Activated T-helper 1 cell treated with anti-CD3 and anti-CD28 coated beads, Interleukin-12 subunit alpha, Interleukin-12 subunit beta, Interleukin-2, Interleukin-4 antibody, amounts not matched to agents 30 ng/mL and 10 ng/mL and 1 ng/mL, durations not matched to agents 14 hours and 24 hours and 36 hours (primary cell): ENCODE results near the gene MAPKAPK2. TPM values are rescaled to one million over a fixed set of nuclear protein-coding genes. Genes with fewer than 3 reads are reported as not detected.
A peak's percentile ranks its signal among the peaks of the same experiment; 100 is the strongest.

Experiments used
- DNase-seq: peaks from one replicate; pipeline ENCODE4 v3.0.0; 2021; ENCODE audit warnings: low spot score
- H3K27ac Mint-ChIP-seq: one replicate; pipeline ENCODE4 v1.8.0; 2021; ENCODE audit warnings: mild to moderate bottlenecking, mixed read lengths
- H3K27me3 Mint-ChIP-seq: one replicate; pipeline ENCODE4 v1.8.0; 2022; ENCODE audit warnings: mild to moderate bottlenecking, moderate library complexity, mixed read lengths; ENCODE audit not compliant: insufficient read depth
- H3K36me3 Mint-ChIP-seq: one replicate; pipeline ENCODE4 v1.8.0; 2021; ENCODE audit warnings: low read depth, mixed read lengths
- H3K4me1 Mint-ChIP-seq: one replicate; pipeline ENCODE4 v1.8.0; 2021; ENCODE audit warnings: low read depth, mixed read lengths
- H3K4me3 Mint-ChIP-seq: one replicate; pipeline ENCODE4 v1.8.0; 2021; ENCODE audit warnings: mild to moderate bottlenecking, moderate library complexity, mixed read lengths
- H3K9me3 Mint-ChIP-seq: one replicate; pipeline ENCODE4 v1.8.0; 2021; ENCODE audit warnings: mixed read lengths
- intact Hi-C: fragments of 100-400 bp; cut with micrococcal nuclease; formaldehyde crosslinking; loops from one replicate; pipeline ENCODE4 v1.15.1; 2024
- total RNA-seq: library from RNA; stranded (reverse); gene quantifications from 2 replicates; pipeline ENCODE4 v1.2.3, GENCODE V29; 2022

Gene MAPKAPK2
- total RNA-seq, 1 donor from 2014 or later = 120 TPM

DNA sequence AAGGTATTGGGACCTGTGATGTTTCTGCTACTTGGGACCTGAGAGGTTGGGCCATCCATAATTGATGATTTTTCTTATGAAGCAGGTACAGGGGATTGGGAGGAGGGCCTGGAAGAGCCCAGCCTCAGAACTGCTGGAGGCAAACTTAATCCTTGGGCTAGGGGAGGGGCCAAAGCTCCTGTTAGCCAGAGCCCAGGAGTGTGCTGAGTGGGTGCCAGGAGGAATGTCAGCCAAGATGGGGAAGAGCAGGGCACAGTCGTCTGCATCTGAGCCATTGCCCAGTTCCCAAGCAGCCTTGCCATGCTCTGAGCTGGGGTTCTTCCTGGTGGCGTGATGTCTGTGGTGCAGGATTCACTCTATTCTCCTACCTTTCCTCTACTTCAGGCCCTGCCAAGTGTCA, 5.8 kb downstream of the MAPKAPK2 start:
- H3K27me3 Mint-ChIP-seq = no peaks in the 10 kb centered on the region
- no peaks in the 10 kb centered on the region for H3K9me3 Mint-ChIP-seq
- H3K4me3 Mint-ChIP-seq = no peak overlapping the region
- H3K4me1 Mint-ChIP-seq = peaks cover 63% of the 10 kb centered on the region
- peaks cover 19% of the 10 kb centered on the region for H3K36me3 Mint-ChIP-seq
- DNase-seq = no peak
- peak overlapping the region; percentile 21 for H3K27ac Mint-ChIP-seq
- intact Hi-C loops = no loop called here

- H3K27ac Mint-ChIP-seq = no peak overlapping the region
- intact Hi-C loops = no loop called here
- no peaks in the 10 kb centered on the region for H3K9me3 Mint-ChIP-seq
- H3K27me3 Mint-ChIP-seq = no peaks in the 10 kb centered on the region
- DNase-seq = no peak
- H3K4me3 Mint-ChIP-seq = no peak overlapping the region
- H3K4me1 Mint-ChIP-seq = peaks cover 68% of the 10 kb centered on the region
- H3K36me3 Mint-ChIP-seq = peaks cover 27% of the 10 kb centered on the region
These were observed 6.9 kb downstream of the MAPKAPK2 start for GRCh38 chr1:206691604-206692003.

DNA sequence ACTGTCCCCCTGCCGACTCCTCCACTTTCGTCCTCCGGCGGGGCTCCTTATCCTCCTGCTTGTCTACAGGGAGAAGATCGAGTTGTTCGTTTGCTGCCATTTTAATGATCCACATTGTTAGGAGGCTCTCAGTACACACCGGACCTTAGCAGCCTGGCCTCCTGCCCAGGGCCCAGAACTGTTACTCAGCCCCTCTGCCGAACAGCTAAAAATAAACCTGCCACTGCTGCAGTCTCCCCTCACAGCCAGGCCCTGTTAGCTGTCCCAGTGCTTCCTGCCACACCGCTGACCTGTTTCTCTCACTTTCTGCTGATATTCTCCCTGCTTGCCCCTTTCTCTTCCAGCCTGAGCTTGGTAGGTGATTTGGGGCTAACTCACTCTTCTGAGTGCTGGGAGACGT, 8.3 kb downstream of the MAPKAPK2 start:
- H3K27me3 Mint-ChIP-seq = no peaks in the 10 kb centered on the region
- intact Hi-C loops = no loop called here
- DNase-seq = no peak
- H3K4me3 Mint-ChIP-seq = no peak overlapping the region
- H3K9me3 Mint-ChIP-seq = no peaks in the 10 kb centered on the region
- H3K4me1 Mint-ChIP-seq = peaks cover 68% of the 10 kb centered on the region
- no peak overlapping the region for H3K27ac Mint-ChIP-seq
- H3K36me3 Mint-ChIP-seq = peaks cover 28% of the 10 kb centered on the region

- no peak overlapping the region for H3K27ac Mint-ChIP-seq
- H3K27me3 Mint-ChIP-seq = no peaks in the 10 kb centered on the region
These were observed 8.9 kb downstream of the MAPKAPK2 start for GRCh38 chr1:206693592-206693991.

DNA sequence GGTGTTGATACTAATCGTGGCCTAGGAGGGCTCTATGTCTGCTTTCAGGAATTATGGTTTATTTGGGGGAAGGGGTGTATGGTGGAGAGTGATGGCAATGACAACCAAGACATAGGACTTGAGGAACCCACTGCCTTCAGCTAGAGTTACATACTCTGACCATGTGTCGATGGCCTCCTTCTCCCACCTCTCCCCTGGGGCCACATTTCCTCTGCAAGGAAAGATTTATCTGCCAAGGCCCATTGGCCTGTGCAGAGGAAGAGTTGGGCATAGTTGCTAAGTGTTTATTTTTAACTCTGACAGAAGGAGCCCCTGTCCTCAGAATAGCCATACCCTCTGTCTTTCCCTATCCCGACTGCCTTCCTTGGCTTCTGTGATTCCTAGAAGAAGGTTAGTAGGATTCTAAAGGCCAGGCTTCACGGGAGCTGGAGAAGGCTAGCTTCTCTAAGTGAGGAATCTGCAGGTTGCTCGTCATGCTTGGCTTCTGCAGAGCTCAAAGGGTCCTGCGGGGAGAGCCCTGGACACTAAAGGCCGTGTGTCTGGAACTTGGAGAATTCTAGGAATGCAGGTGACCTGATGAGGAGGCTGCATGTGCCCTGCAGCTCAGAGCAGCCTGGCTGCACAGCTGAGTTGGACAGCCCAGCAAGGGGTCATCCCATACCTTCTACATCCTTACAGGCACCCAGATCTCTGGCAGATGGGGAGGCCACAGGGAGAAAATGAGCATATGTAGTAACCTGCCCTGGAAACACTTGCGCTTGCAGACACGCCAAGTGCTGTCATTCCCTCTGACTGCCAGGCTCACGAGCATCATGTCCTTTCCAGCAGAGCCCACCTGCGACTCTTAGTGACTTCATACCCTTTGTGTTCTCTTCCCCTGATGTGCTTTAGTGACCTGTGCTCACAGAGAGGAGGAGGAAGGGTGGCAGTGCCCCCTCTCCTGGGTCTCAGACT, 9.7 kb downstream of the MAPKAPK2 start:
- H3K4me3 Mint-ChIP-seq = no peak overlapping the region
- peak overlapping the region; percentile 37 for H3K27ac Mint-ChIP-seq
- intact Hi-C loops = no loop called here

More at GRCh38 chr1:206693592-206693991, 8.9 kb downstream of the MAPKAPK2 start:
- H3K9me3 Mint-ChIP-seq = no peaks in the 10 kb centered on the region
- H3K4me3 Mint-ChIP-seq = no peak overlapping the region
- H3K36me3 Mint-ChIP-seq = peaks cover 28% of the 10 kb centered on the region
- no peak for DNase-seq
- peaks cover 69% of the 10 kb centered on the region for H3K4me1 Mint-ChIP-seq
- intact Hi-C loops = no loop called here

GRCh38 chr1:206695733-206696132, 11.0 kb downstream of the MAPKAPK2 start:
- Mint-ChIP-seq H3K4me1 (peaks cover 72% of the 10 kb centered on the region), H3K27me3 (no peaks in the 10 kb centered on the region), H3K27ac (no peak overlapping the region), H3K4me3 (no peak overlapping the region), H3K36me3 (peaks cover 30% of the 10 kb centered on the region), H3K9me3 (no peaks in the 10 kb centered on the region)
- no peak for DNase-seq
- intact Hi-C loops = no loop called here

More for the DNA sequence above, 9.7 kb downstream of the MAPKAPK2 start:
- Mint-ChIP-seq H3K27me3 (no peaks in the 10 kb centered on the region), H3K36me3 (peaks cover 30% of the 10 kb centered on the region), H3K4me1 (peaks cover 71% of the 10 kb centered on the region), H3K9me3 (no peaks in the 10 kb centered on the region)
- no peak for DNase-seq

DNA sequence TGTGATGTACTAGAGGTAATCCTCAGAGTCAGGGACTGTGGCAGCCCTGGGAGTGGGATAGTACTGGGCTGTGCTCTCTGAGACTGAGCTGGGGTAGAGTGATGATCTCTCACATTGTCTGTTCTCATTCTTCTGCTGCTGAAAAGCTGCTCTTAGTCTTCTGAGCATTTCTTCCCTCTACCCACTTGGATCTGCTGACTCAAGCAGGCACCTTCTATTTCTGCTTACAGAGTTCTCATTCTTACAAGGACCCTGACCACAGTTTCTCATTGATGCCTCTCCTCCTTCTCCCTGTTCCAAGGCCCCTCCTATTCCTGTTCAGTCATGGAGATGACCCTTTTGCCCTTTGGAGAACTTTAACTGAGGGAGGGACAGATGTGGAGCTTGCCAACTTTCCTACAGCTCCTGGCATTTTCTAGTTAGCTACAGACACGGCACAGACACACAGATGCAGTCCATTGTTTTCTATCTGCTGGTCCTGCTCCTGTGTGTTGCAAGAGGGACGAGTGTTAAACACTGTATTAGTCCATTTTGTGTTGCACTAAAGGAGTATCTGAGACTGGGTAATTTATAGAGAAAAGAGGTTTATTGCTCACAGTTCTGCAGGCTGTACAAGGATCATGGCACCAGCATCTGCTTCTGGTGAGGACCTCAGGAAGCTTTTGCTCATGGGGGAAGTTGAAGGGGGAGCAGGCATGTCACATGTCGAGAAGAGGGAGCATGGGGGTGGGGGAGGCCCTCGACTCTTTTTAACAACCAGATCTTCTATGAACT, 12.3 kb downstream of the MAPKAPK2 start:
- no peaks in the 10 kb centered on the region for H3K9me3 Mint-ChIP-seq
- H3K27me3 Mint-ChIP-seq = no peaks in the 10 kb centered on the region
- H3K27ac Mint-ChIP-seq = peak overlapping the region; percentile 56
- peaks cover 31% of the 10 kb centered on the region for H3K36me3 Mint-ChIP-seq
- intact Hi-C loops = no loop called here
- peaks cover 68% of the 10 kb centered on the region for H3K4me1 Mint-ChIP-seq
- no peak for DNase-seq
- H3K4me3 Mint-ChIP-seq = no peak overlapping the region

DNA sequence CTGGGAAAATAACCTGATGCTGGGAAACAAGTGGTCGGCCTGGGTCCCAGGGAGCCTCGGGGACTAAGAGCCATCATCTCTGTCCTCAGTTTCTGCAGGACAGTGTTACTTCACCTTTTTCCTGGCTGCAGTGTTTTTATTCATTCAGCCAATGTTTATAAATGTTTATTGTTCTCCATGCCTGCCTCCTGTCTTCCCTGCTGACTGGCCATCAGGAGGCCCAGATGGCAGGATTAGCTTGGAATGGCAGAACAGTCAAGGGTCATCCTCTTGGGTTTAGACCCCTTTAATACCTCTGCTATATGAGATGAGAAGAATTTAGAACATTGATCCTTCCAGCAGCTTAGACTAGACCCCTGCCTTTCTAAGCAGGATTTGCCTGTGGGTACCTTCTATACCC, 13.3 kb downstream of the MAPKAPK2 start:
- intact Hi-C loops = loop anchor here (1.0 kb wide), 1 partner anchor 10 kb away; no protein-coding TSS in a partner anchor
- no peak overlapping the region for H3K4me3 Mint-ChIP-seq
- peaks cover 73% of the 10 kb centered on the region for H3K4me1 Mint-ChIP-seq

DNA sequence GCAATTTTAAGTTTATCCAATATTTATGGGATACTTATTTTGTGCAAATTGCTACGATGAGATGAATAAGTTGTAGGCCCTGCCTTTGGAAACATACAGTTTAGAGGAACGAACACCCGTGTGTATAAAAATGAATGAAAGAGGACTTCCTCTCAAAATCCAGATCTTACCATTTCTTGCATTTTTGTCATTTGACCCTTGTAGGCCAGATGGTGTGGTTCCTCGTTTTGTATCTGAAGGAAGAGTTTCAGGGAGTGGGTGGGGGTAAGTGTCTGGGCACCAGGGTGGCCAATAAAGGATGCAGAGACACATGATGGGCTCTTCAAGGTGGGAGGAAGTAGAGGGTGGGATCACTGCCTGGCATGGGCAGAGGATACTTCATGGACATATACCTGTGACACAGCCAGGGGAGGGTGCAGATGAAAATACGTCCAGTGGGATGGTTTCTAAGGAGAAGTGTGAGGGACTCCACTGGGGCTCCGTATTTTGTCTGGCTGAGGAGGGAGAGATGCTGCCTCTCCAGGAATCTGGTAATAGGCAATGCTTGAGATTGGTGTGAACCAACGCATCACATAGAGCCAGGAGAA, 14.4 kb downstream of the MAPKAPK2 start:
- H3K4me3 Mint-ChIP-seq = no peak overlapping the region
- intact Hi-C loops = loop anchor here (1.0 kb wide), 1 partner anchor 11 kb away; no protein-coding TSS in a partner anchor
- DNase-seq = no peak
- peaks cover 31% of the 10 kb centered on the region for H3K36me3 Mint-ChIP-seq
- no peaks in the 10 kb centered on the region for H3K27me3 Mint-ChIP-seq
- H3K27ac Mint-ChIP-seq = no peak overlapping the region
- peaks cover 79% of the 10 kb centered on the region for H3K4me1 Mint-ChIP-seq
- no peaks in the 10 kb centered on the region for H3K9me3 Mint-ChIP-seq

More for the DNA sequence above, 13.3 kb downstream of the MAPKAPK2 start:
- no peak overlapping the region for H3K27ac Mint-ChIP-seq
- no peak for DNase-seq
- peaks cover 32% of the 10 kb centered on the region for H3K36me3 Mint-ChIP-seq
- H3K9me3 Mint-ChIP-seq = no peaks in the 10 kb centered on the region
- H3K27me3 Mint-ChIP-seq = no peaks in the 10 kb centered on the region

DNA sequence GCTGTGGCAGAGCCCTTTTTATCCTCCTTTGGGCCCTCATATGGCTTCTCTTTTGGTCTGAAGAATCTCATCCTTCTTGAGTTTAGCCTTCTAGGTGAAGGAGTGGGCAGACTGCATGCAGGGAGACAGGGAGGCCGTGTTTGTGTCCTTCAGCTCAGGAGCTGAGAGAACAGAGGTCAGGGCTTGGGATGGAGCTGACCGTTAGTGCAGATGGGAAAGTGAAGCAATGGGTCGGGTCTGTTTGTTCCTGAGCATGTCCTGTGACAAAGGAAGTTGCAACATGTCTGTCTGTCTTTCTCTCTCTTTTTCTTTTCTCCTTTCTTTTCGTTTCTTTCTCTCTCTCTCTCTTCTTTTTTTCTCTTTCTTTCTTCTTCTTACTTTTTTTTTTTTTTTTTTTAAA, 14.9 kb downstream of the MAPKAPK2 start:
- intact Hi-C loops = no loop called here
- Mint-ChIP-seq H3K27ac (no peak overlapping the region), H3K4me3 (no peak overlapping the region), H3K36me3 (peaks cover 30% of the 10 kb centered on the region), H3K27me3 (no peaks in the 10 kb centered on the region), H3K4me1 (peaks cover 84% of the 10 kb centered on the region), H3K9me3 (no peaks in the 10 kb centered on the region)
- no peak for DNase-seq

GRCh38 chr1:206700445-206701036, 15.8 kb downstream of the MAPKAPK2 start:
- Mint-ChIP-seq H3K4me3 (no peak overlapping the region), H3K9me3 (no peaks in the 10 kb centered on the region), H3K36me3 (peaks cover 27% of the 10 kb centered on the region), H3K27me3 (no peaks in the 10 kb centered on the region), H3K27ac (peak overlapping the region; percentile 24), H3K4me1 (peaks cover 93% of the 10 kb centered on the region)
- DNase-seq = no peak
- intact Hi-C loops = no loop called here

DNA sequence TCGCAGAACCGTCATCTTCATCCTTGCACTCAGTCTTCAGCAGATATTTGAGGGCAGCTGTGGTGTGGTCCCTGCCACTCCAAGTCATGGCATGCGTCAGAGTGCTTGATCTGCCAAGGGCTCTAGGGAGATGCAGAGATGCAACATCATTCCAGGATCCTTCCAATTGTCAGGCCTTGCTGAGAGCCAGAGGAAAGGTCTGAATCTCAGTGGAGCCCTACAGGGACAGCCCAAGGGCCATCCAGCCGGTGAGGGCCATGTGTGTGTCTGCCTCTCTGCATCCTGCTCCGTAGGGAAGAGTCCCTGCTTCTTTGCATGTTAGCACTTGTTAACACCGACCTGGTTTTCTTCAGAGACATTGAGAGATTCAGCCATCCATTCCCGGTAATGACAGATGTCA, 17.6 kb downstream of the MAPKAPK2 start:
- H3K4me3 Mint-ChIP-seq = no peak overlapping the region
- no peaks in the 10 kb centered on the region for H3K9me3 Mint-ChIP-seq
- peaks cover 91% of the 10 kb centered on the region for H3K4me1 Mint-ChIP-seq
- intact Hi-C loops = loop anchor here (2.0 kb wide), 1 partner anchor 37 kb away; no protein-coding TSS in a partner anchor
- peaks cover 14% of the 10 kb centered on the region for H3K36me3 Mint-ChIP-seq
- no peaks in the 10 kb centered on the region for H3K27me3 Mint-ChIP-seq
- DNase-seq = no peak
- H3K27ac Mint-ChIP-seq = no peak overlapping the region
